HuH-7 (cell line): ENCODE data around the gene REN.

Source experiments
- DNase-seq: peaks from one replicate; pipeline ENCODE4 v3.0.0; 2011; ENCODE audit warnings: low spot score

The REN gene

DNA sequence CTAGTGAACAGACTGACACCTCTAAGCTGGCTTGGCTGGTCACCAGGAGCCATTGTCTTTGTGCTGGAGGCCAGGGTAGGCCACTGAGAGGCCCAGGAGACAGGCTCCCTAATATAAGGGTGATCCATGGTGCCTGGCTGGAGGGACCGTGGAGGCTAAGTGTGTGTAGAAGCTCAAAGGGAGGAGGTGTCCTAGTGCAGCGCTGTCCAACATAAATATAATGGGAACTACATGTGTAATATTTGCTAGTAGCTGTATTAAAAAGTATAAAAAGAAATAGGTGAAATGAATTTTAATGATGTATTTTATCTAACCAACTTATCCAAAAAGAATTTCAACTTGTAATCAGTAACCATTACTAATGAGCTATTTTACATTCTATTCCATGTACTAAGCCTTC lies 58.2 kb downstream of the REN start:
- DNase-seq: no peak

DNA sequence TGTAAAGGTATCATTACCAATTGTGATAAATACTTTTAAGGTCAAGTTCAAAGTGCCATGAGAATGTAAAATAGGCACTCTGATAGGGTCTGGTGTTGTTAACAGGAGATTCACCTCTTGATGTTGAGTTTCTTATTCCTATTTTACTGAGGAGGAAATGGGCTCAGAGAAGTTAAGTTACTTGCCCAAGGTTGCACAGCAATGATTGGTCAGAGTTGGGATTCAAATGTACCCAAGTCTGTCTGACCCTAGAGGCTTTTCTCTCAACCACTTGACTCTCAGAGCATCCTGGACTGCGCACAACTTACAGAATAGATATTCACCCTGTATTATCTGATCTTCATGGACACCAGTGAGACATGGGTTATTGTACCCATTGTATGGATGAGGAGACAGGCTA lies 59.3 kb downstream of the REN start:
- DNase-seq: no peak

DNA sequence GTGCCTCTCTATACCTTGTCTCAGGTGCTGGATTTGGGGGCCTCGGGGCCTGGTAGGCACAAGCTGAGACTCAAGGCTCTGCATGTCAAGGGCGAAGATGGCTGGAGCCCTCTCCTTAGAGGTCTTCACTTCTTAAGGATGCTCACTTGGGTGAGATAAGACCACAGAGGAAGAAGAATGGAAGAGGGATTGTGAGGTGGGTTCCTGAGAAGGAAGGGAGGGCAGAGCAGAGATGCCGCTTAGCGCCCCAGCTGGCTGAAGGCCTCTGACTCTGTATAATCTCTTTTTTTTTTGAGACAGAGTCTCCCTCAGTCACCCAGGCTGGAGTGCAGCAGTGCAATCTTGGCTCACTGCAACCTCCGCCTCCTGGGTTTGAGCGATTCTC lies 61.0 kb downstream of the REN start:
- no peak for DNase-seq
